Stimulated activated CD4-positive, alpha-beta T cell treated with anti-CD3 and anti-CD28 coated beads, Interleukin-1b, Interleukin-23, amount 100 ng/mL, for 24 hours (primary cell): ENCODE results near the gene PRRT1B.

Experiments used
- DNase-seq, 4 experiments: peaks; one replicate each; pipeline ENCODE4 v3.0.0-alpha.2; 2020; ENCODE audit warnings: low read depth in 4 of 4, low spot score in 1 of 4

PRRT1B gene

GRCh38 chr9:131578731-131579504 is 33.6 kb downstream of the PRRT1B start:
- DNase-seq, result peak in 1 of 4 experiments; percentile 20

GRCh38 chr9:131579789-131580211 is 34.5 kb downstream of the PRRT1B start:
- DNase-seq, result no peak

- DNase-seq, result no peak
Observed at GRCh38 chr9:131580358-131580757, 35.0 kb downstream of the PRRT1B start.

- no peak for DNase-seq
Observed at GRCh38 chr9:131582056-131582455, 36.7 kb downstream of the PRRT1B start.

- DNase-seq, result no peak
Observed at GRCh38 chr9:131582466-131583336, 37.4 kb downstream of the PRRT1B start.

GRCh38 chr9:131583337-131583645 is 38.0 kb downstream of the PRRT1B start:
- no peak for DNase-seq

- DNase-seq, result no peak
Observed at GRCh38 chr9:131583836-131584555, 38.7 kb downstream of the PRRT1B start.

GRCh38 chr9:131584858-131585257 is 39.5 kb downstream of the PRRT1B start:
- DNase-seq, result no peak

GRCh38 chr9:131585375-131585774 is 40.1 kb downstream of the PRRT1B start:
- no peak for DNase-seq

GRCh38 chr9:131587331-131587730 is 42.0 kb downstream of the PRRT1B start:
- no peak for DNase-seq

- no peak for DNase-seq
Observed at GRCh38 chr9:131587906-131588305, 42.6 kb downstream of the PRRT1B start.

GRCh38 chr9:131588396-131588795 is 43.1 kb downstream of the PRRT1B start:
- DNase-seq, result no peak

- no peak for DNase-seq
Observed at GRCh38 chr9:131589124-131589711, 43.9 kb downstream of the PRRT1B start.

- DNase-seq, result no peak
Observed at GRCh38 chr9:131589993-131590392, 44.7 kb downstream of the PRRT1B start.

- DNase-seq, result no peak
Observed at GRCh38 chr9:131590449-131590848, 45.1 kb downstream of the PRRT1B start.

GRCh38 chr9:131590907-131591844 is 45.9 kb downstream of the PRRT1B start:
- DNase-seq, result peak; percentile 39 to 68 (median 56)

- DNase-seq, result no peak
Observed at GRCh38 chr9:131591845-131592208, 46.5 kb downstream of the PRRT1B start.

- DNase-seq, result no peak
Observed at GRCh38 chr9:131593091-131593820, 47.9 kb downstream of the PRRT1B start.

- no peak for DNase-seq
Observed at GRCh38 chr9:131593936-131594665, 48.8 kb downstream of the PRRT1B start.
